ENCODE measurements around the gene FAM180B. TPM values are rescaled to one million over a fixed set of nuclear protein-coding genes. Genes with fewer than 3 reads are reported as not detected.

Gene FAM180B
- total and polyA plus RNA-seq, 4 donors: not detected

DNA sequence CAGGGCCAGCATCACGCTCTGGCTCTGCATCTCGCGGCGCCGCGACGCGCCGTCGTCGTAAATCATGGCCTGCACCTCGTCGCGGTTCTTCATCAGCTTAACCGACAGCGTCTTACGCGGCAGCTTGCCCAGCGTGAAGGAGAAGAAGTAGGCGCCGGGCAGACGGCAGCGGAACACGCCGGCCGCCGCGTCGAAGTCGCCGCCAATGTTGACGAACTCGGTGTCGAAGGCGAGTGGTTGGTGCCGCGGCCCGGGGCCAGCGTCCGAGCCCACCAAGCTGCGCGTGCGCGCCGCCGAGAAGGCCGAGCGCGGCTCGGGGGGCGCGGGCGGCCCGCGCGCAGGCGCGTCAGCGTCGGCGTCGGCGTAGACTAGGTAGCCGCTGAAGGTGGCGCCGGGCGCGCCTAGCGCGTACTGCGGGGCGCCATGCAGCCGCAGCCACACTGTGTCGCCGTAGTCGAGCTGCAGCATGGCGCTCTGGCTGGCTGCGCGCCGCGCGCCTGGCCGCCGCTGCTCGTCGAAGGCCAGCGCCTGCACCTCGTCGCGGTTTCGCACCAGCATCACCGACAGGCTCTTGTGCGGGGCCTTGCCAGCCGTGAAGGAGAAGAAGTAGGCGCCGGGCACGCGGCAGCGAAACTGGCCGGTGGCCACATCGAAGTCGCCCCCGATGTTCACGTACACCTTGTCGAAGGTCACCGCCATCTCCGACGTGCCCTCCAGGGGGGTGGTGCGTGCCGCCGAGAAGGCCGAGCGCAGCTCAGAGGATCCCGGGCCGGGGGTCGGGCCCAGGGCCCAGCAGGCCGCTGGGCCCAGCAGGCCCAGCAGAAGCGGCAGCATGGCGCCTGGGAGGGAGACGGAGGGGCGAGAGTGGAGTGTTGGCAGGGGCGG, 3.7 kb downstream of the FAM180B start:
- Histone ChIP-seq H3K36me3 (ENCODE audit: control insufficient read depth in 4 of 4, insufficient read depth in 3 of 4, low read depth in 1 of 4, low read length in 3 of 4) (peaks cover 0 to 1% (median under 1%) of the 10 kb centered on the region in 4 donors), H3K9me3 (ENCODE audit: control insufficient read depth in 4 of 4, low read length in 3 of 4) (peaks cover 0 to 7% (median 1%) of the 10 kb centered on the region in 4 donors), H3K9ac (ENCODE audit: low read depth in 1 of 2, low read length in 2 of 2) (no peak overlapping the region), H3K27ac (ENCODE audit: low read depth in 1 of 2, low read length in 2 of 2) (no peak overlapping the region), H3K4me1 (ENCODE audit: control insufficient read depth in 4 of 4, insufficient read depth in 4 of 4, low read length in 3 of 4) (peaks cover 0 to 6% (median 2%) of the 10 kb centered on the region in 4 donors), H3K27me3 (ENCODE audit: control insufficient read depth in 4 of 4, insufficient read depth in 4 of 4, low read length in 3 of 4) (peaks cover 0 to 7% (median 2%) of the 10 kb centered on the region in 4 donors), H3K4me3 (ENCODE audit: low read depth in 1 of 3, low read length in 3 of 3) (peak overlapping the region in 1 of 3 donors; percentile 1)
- 45% methylated on average over 122 of the region's 122 CpGs for WGBS
- no peak for DNase-seq (ENCODE audit: low spot score)
- TF ChIP-seq, protein P1, sequence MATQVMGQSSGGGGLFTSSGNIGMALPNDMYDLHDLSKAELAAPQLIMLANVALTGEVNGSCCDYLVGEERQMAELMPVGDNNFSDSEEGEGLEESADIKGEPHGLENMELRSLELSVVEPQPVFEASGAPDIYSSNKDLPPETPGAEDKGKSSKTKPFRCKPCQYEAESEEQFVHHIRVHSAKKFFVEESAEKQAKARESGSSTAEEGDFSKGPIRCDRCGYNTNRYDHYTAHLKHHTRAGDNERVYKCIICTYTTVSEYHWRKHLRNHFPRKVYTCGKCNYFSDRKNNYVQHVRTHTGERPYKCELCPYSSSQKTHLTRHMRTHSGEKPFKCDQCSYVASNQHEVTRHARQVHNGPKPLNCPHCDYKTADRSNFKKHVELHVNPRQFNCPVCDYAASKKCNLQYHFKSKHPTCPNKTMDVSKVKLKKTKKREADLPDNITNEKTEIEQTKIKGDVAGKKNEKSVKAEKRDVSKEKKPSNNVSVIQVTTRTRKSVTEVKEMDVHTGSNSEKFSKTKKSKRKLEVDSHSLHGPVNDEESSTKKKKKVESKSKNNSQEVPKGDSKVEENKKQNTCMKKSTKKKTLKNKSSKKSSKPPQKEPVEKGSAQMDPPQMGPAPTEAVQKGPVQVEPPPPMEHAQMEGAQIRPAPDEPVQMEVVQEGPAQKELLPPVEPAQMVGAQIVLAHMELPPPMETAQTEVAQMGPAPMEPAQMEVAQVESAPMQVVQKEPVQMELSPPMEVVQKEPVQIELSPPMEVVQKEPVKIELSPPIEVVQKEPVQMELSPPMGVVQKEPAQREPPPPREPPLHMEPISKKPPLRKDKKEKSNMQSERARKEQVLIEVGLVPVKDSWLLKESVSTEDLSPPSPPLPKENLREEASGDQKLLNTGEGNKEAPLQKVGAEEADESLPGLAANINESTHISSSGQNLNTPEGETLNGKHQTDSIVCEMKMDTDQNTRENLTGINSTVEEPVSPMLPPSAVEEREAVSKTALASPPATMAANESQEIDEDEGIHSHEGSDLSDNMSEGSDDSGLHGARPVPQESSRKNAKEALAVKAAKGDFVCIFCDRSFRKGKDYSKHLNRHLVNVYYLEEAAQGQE (IDR thresholded peaks at IDR 0.05): no peak
- TF ChIP-seq, protein P2, sequence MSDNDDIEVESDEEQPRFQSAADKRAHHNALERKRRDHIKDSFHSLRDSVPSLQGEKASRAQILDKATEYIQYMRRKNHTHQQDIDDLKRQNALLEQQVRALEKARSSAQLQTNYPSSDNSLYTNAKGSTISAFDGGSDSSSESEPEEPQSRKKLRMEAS (IDR thresholded peaks at IDR 0.05): no peak
- TF ChIP-seq, protein P3, sequence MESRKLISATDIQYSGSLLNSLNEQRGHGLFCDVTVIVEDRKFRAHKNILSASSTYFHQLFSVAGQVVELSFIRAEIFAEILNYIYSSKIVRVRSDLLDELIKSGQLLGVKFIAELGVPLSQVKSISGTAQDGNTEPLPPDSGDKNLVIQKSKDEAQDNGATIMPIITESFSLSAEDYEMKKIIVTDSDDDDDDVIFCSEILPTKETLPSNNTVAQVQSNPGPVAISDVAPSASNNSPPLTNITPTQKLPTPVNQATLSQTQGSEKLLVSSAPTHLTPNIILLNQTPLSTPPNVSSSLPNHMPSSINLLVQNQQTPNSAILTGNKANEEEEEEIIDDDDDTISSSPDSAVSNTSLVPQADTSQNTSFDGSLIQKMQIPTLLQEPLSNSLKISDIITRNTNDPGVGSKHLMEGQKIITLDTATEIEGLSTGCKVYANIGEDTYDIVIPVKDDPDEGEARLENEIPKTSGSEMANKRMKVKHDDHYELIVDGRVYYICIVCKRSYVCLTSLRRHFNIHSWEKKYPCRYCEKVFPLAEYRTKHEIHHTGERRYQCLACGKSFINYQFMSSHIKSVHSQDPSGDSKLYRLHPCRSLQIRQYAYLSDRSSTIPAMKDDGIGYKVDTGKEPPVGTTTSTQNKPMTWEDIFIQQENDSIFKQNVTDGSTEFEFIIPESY (IDR thresholded peaks at IDR 0.05): no peak
- TF ChIP-seq FOXA1 (IDR thresholded peaks at IDR 0.05): no peak
- TF ChIP-seq HNF4G (IDR thresholded peaks at IDR 0.05): no peak
- TF ChIP-seq TAF1 (conservative IDR thresholded peaks at IDR 0.05): no peak

DNA sequence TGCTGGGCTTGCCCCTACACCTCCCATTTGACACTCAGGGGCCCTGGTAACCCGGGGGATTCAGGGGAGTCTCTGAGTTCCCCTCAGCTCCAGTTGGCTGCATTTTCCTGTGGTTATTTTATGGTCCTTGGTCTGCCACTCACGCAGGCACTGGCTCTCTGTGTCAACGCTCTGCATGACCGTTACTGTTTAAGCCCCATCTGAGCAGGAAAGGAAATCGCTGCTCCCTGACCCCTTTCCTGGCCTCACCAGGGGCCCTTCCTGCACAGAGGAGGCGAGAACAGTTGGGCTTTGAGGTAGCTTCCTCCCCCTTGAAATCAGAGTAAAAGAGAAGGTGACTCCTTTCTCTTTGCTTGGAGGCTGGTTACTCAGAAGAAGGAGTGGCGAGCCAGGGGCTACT, 5.3 kb downstream of the FAM180B start:
- WGBS: 50% methylated on average over 7 of the region's 7 CpGs
- DNase-seq (ENCODE audit: low spot score): no peak
- H3K9me3 ChIP-seq (ENCODE audit: control insufficient read depth in 4 of 4, low read length in 3 of 4): peaks cover 0 to 7% (median 1%) of the 10 kb centered on the region in 4 donors
- TF ChIP-seq HNF4A (conservative IDR thresholded peaks at IDR 0.05) (no peak), NR2F2 (IDR thresholded peaks at IDR 0.05) (no peak), JUND (IDR thresholded peaks at IDR 0.05) (no peak), YY1 (IDR thresholded peaks at IDR 0.05) (no peak), HNF4G (IDR thresholded peaks at IDR 0.05) (no peak)
- TF ChIP-seq, protein P3 (IDR thresholded peaks at IDR 0.05): no peak
- TF ChIP-seq, protein P4, sequence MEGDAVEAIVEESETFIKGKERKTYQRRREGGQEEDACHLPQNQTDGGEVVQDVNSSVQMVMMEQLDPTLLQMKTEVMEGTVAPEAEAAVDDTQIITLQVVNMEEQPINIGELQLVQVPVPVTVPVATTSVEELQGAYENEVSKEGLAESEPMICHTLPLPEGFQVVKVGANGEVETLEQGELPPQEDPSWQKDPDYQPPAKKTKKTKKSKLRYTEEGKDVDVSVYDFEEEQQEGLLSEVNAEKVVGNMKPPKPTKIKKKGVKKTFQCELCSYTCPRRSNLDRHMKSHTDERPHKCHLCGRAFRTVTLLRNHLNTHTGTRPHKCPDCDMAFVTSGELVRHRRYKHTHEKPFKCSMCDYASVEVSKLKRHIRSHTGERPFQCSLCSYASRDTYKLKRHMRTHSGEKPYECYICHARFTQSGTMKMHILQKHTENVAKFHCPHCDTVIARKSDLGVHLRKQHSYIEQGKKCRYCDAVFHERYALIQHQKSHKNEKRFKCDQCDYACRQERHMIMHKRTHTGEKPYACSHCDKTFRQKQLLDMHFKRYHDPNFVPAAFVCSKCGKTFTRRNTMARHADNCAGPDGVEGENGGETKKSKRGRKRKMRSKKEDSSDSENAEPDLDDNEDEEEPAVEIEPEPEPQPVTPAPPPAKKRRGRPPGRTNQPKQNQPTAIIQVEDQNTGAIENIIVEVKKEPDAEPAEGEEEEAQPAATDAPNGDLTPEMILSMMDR (IDR thresholded peaks at IDR 0.05; ENCODE audit: low read depth, low read length, missing input control): no peak
- TF ChIP-seq, protein P1 (IDR thresholded peaks at IDR 0.05): no peak
- TF ChIP-seq, protein P5, sequence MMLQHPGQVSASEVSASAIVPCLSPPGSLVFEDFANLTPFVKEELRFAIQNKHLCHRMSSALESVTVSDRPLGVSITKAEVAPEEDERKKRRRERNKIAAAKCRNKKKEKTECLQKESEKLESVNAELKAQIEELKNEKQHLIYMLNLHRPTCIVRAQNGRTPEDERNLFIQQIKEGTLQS (IDR thresholded peaks at IDR 0.05): no peak
- peaks cover 0 to 6% (median 2%) of the 10 kb centered on the region in 4 donors for H3K4me1 ChIP-seq (ENCODE audit: control insufficient read depth in 4 of 4, insufficient read depth in 4 of 4, low read length in 3 of 4)
- H3K4me3 ChIP-seq (ENCODE audit: low read depth in 1 of 3, low read length in 3 of 3): no peak overlapping the region
- no peak overlapping the region for H3K27ac ChIP-seq (ENCODE audit: low read depth in 1 of 2, low read length in 2 of 2)
- peaks cover 0 to 7% (median 2%) of the 10 kb centered on the region in 4 donors for H3K27me3 ChIP-seq (ENCODE audit: control insufficient read depth in 4 of 4, insufficient read depth in 4 of 4, low read length in 3 of 4)
- no peaks in the 10 kb centered on the region for H3K36me3 ChIP-seq (ENCODE audit: control insufficient read depth in 4 of 4, insufficient read depth in 3 of 4, low read depth in 1 of 4, low read length in 3 of 4)
- H3K9ac ChIP-seq (ENCODE audit: low read depth in 1 of 2, low read length in 2 of 2): no peak overlapping the region
